ENCODE results near the gene DDO.

GRCh38 chr6:110387986-110388385 is 27.4 kb downstream of the DDO start:
- TF ChIP-seq CTCF (IDR thresholded peaks at IDR 0.05) (no peak), POLR2A (IDR thresholded peaks at IDR 0.05) (no peak)
